ENCODE measurements around the gene PLD1.

Gene PLD1

GRCh38 chr3:171729452-171730334 lies 80.6 kb downstream of the PLD1 start:
- H3K14ac ChIP-seq (ENCODE audit: low read length) = no peak overlapping the region
- H3K4me1 ChIP-seq (ENCODE audit: control insufficient read depth in 1 of 2, insufficient read depth in 2 of 2, low read length in 2 of 2) = no peaks in the 10 kb centered on the region
- no peaks in the 10 kb centered on the region for H3K79me2 ChIP-seq (ENCODE audit: control insufficient read depth, insufficient read depth, low read length, poor library complexity)
- DNase-seq = peak in 1 of 2 donors; percentile 51
- H3K23ac ChIP-seq (ENCODE audit: low read length) = no peak overlapping the region
- no peak overlapping the region for H4K12ac ChIP-seq (ENCODE audit: low read depth, low read length)
- H3K27me3 ChIP-seq (ENCODE audit: insufficient read depth, low read length) = no peaks in the 10 kb centered on the region
- H3K9me3 ChIP-seq (ENCODE audit: insufficient read depth, low read depth, low read length) = no peaks in the 10 kb centered on the region
- no peak overlapping the region for H2BK5ac ChIP-seq (ENCODE audit: low read depth, low read length, poor library complexity)
- H3K4me3 ChIP-seq (ENCODE audit: low read depth, low read length) = no peak overlapping the region
- H4K91ac ChIP-seq (ENCODE audit: low read depth, low read length) = no peak overlapping the region
- no peak overlapping the region for H3K9ac ChIP-seq (ENCODE audit: low read length)
- H3K4me2 ChIP-seq (ENCODE audit: low read length) = no peak overlapping the region
- H4K8ac ChIP-seq (ENCODE audit: low read depth, low read length) = no peak overlapping the region
- no peak overlapping the region for H3K4ac ChIP-seq (ENCODE audit: low read depth, low read length)
- no peak overlapping the region for H2AK5ac ChIP-seq (ENCODE audit: low read length)
- no peak overlapping the region for H2AFZ ChIP-seq (ENCODE audit: insufficient read depth, low read length, poor library complexity)
- no CpG with 5 or more reads among the region's 3 CpGs for WGBS (ENCODE audit: extremely low coverage, insufficient coverage, insufficient read length)
- H3K36me3 ChIP-seq (ENCODE audit: control insufficient read depth in 1 of 2, insufficient read depth in 2 of 2, low read length in 2 of 2) = no peaks in the 10 kb centered on the region
- no peak overlapping the region for H2BK120ac ChIP-seq (ENCODE audit: insufficient read depth, low read length, poor library complexity)
- no peak overlapping the region for H3K27ac ChIP-seq (ENCODE audit: low read depth, low read length)
- no peak overlapping the region for H3K18ac ChIP-seq (ENCODE audit: low read length)
- no peaks in the 10 kb centered on the region for H3K79me1 ChIP-seq (ENCODE audit: low read length)
- H2BK12ac ChIP-seq (ENCODE audit: low read length) = no peak overlapping the region

- Histone ChIP-seq H3K36me3 (ENCODE audit: control insufficient read depth in 1 of 2, insufficient read depth in 2 of 2, low read length in 2 of 2) (no peaks in the 10 kb centered on the region), H3K18ac (ENCODE audit: low read length) (no peak overlapping the region), H3K27ac (ENCODE audit: low read depth, low read length) (no peak overlapping the region), H3K4me2 (ENCODE audit: low read length) (no peak overlapping the region), H2BK5ac (ENCODE audit: low read depth, low read length, poor library complexity) (no peak overlapping the region), H4K8ac (ENCODE audit: low read depth, low read length) (no peak overlapping the region), H4K12ac (ENCODE audit: low read depth, low read length) (no peak overlapping the region), H3K4ac (ENCODE audit: low read depth, low read length) (no peak overlapping the region), H2AFZ (ENCODE audit: insufficient read depth, low read length, poor library complexity) (no peak overlapping the region), H3K79me2 (ENCODE audit: control insufficient read depth, insufficient read depth, low read length, poor library complexity) (no peaks in the 10 kb centered on the region), H2BK12ac (ENCODE audit: low read length) (no peak overlapping the region), H3K9me3 (ENCODE audit: insufficient read depth, low read depth, low read length) (no peaks in the 10 kb centered on the region), H3K4me3 (ENCODE audit: low read depth, low read length) (no peak overlapping the region), H3K27me3 (ENCODE audit: insufficient read depth, low read length) (no peaks in the 10 kb centered on the region), H2BK120ac (ENCODE audit: insufficient read depth, low read length, poor library complexity) (no peak overlapping the region), H3K23ac (ENCODE audit: low read length) (no peak overlapping the region), H2AK5ac (ENCODE audit: low read length) (no peak overlapping the region), H4K91ac (ENCODE audit: low read depth, low read length) (no peak overlapping the region), H3K9ac (ENCODE audit: low read length) (no peak overlapping the region), H3K4me1 (ENCODE audit: control insufficient read depth in 1 of 2, insufficient read depth in 2 of 2, low read length in 2 of 2) (no peaks in the 10 kb centered on the region), H3K14ac (ENCODE audit: low read length) (no peak overlapping the region), H3K79me1 (ENCODE audit: low read length) (no peaks in the 10 kb centered on the region)
- DNase-seq = no peak
- no CpG with 5 or more reads among the region's 3 CpGs for WGBS (ENCODE audit: extremely low coverage, insufficient coverage, insufficient read length)
Measured at GRCh38 chr3:171727288-171727687, 83.0 kb downstream of the PLD1 start.

GRCh38 chr3:171718493-171719185 lies 91.6 kb downstream of the PLD1 start:
- no peak overlapping the region for H2AFZ ChIP-seq (ENCODE audit: insufficient read depth, low read length, poor library complexity)
- H3K18ac ChIP-seq (ENCODE audit: low read length) = no peak overlapping the region
- DNase-seq = no peak
- no peak overlapping the region for H3K27ac ChIP-seq (ENCODE audit: low read depth, low read length)
- no peak overlapping the region for H4K12ac ChIP-seq (ENCODE audit: low read depth, low read length)
- no peaks in the 10 kb centered on the region for H3K36me3 ChIP-seq (ENCODE audit: control insufficient read depth in 1 of 2, insufficient read depth in 2 of 2, low read length in 2 of 2)
- H3K9me3 ChIP-seq (ENCODE audit: insufficient read depth, low read depth, low read length) = no peaks in the 10 kb centered on the region
- H3K9ac ChIP-seq (ENCODE audit: low read length) = no peak overlapping the region
- no peak overlapping the region for H4K8ac ChIP-seq (ENCODE audit: low read depth, low read length)
- no peak overlapping the region for H2BK12ac ChIP-seq (ENCODE audit: low read length)
- no peak overlapping the region for H2BK5ac ChIP-seq (ENCODE audit: low read depth, low read length, poor library complexity)
- no peak overlapping the region for H3K4me3 ChIP-seq (ENCODE audit: low read depth, low read length)
- no peak overlapping the region for H3K23ac ChIP-seq (ENCODE audit: low read length)
- H2BK120ac ChIP-seq (ENCODE audit: insufficient read depth, low read length, poor library complexity) = no peak overlapping the region
- no peak overlapping the region for H4K91ac ChIP-seq (ENCODE audit: low read depth, low read length)
- no peaks in the 10 kb centered on the region for H3K79me2 ChIP-seq (ENCODE audit: control insufficient read depth, insufficient read depth, low read length, poor library complexity)
- H3K27me3 ChIP-seq (ENCODE audit: insufficient read depth, low read length) = no peaks in the 10 kb centered on the region
- H3K4me2 ChIP-seq (ENCODE audit: low read length) = no peak overlapping the region
- H3K4me1 ChIP-seq (ENCODE audit: control insufficient read depth in 1 of 2, insufficient read depth in 2 of 2, low read length in 2 of 2) = no peaks in the 10 kb centered on the region
- WGBS (ENCODE audit: extremely low coverage, insufficient coverage, insufficient read length) = no CpG with 5 or more reads among the region's 4 CpGs
- no peak overlapping the region for H3K14ac ChIP-seq (ENCODE audit: low read length)
- H2AK5ac ChIP-seq (ENCODE audit: low read length) = no peak overlapping the region
- H3K4ac ChIP-seq (ENCODE audit: low read depth, low read length) = no peak overlapping the region
- no peaks in the 10 kb centered on the region for H3K79me1 ChIP-seq (ENCODE audit: low read length)

- Histone ChIP-seq H3K36me3 (ENCODE audit: control insufficient read depth in 1 of 2, insufficient read depth in 2 of 2, low read length in 2 of 2) (no peaks in the 10 kb centered on the region), H2BK5ac (ENCODE audit: low read depth, low read length, poor library complexity) (no peak overlapping the region), H2AK5ac (ENCODE audit: low read length) (no peak overlapping the region), H3K79me1 (ENCODE audit: low read length) (no peaks in the 10 kb centered on the region), H3K4me3 (ENCODE audit: low read depth, low read length) (no peak overlapping the region), H4K8ac (ENCODE audit: low read depth, low read length) (no peak overlapping the region), H3K4me1 (ENCODE audit: control insufficient read depth in 1 of 2, insufficient read depth in 2 of 2, low read length in 2 of 2) (peaks cover 0 to 2% of the 10 kb centered on the region in 2 experiments), H3K79me2 (ENCODE audit: control insufficient read depth, insufficient read depth, low read length, poor library complexity) (no peaks in the 10 kb centered on the region), H3K27ac (ENCODE audit: low read depth, low read length) (no peak overlapping the region), H3K9me3 (ENCODE audit: insufficient read depth, low read depth, low read length) (no peaks in the 10 kb centered on the region), H3K14ac (ENCODE audit: low read length) (no peak overlapping the region), H4K91ac (ENCODE audit: low read depth, low read length) (no peak overlapping the region), H3K9ac (ENCODE audit: low read length) (no peak overlapping the region), H3K23ac (ENCODE audit: low read length) (no peak overlapping the region), H3K4ac (ENCODE audit: low read depth, low read length) (no peak overlapping the region), H4K12ac (ENCODE audit: low read depth, low read length) (no peak overlapping the region), H3K27me3 (ENCODE audit: insufficient read depth, low read length) (no peaks in the 10 kb centered on the region), H2BK120ac (ENCODE audit: insufficient read depth, low read length, poor library complexity) (no peak overlapping the region), H3K18ac (ENCODE audit: low read length) (no peak overlapping the region), H2AFZ (ENCODE audit: insufficient read depth, low read length, poor library complexity) (no peak overlapping the region), H2BK12ac (ENCODE audit: low read length) (no peak overlapping the region), H3K4me2 (ENCODE audit: low read length) (no peak overlapping the region)
- no peak for DNase-seq
- no CpG with 5 or more reads among the region's 2 CpGs for WGBS (ENCODE audit: extremely low coverage, insufficient coverage, insufficient read length)
Measured at GRCh38 chr3:171715155-171715554, 95.1 kb downstream of the PLD1 start.
